H1 (cell line): Measurements from ENCODE around the gene FAM200B.

Experiments used
- EP300 ChIP-seq, 2 experiments: IDR thresholded peaks; 1 replicate in 1 of 2; 2 replicates in 1 of 2; pipeline ENCODE4 v1.6.1; 2011 to 2012; ENCODE audit warnings: low read depth in 2 of 2, low read length in 2 of 2, mild to moderate bottlenecking in 2 of 2, borderline replicate concordance in 1 of 2, inconsistent platforms in 1 of 2, moderate library complexity in 1 of 2
- EZH2 ChIP-seq: fragments of 200-600 bp; sonication (generic); IDR thresholded peaks from 2 replicates; pipeline ENCODE4 v1.7.1; 2012; ENCODE audit warnings: low read depth, mild to moderate bottlenecking, moderate library complexity, low read length, inconsistent platforms; ENCODE audit not compliant: severe bottlenecking
- GABPA ChIP-seq: IDR thresholded peaks from 2 replicates; pipeline ENCODE4 v1.6.1; 2011; ENCODE audit warnings: mild to moderate bottlenecking, low read length, moderate library complexity, borderline replicate concordance; ENCODE audit not compliant: insufficient read depth
- JUND ChIP-seq: IDR thresholded peaks from 2 replicates; pipeline ENCODE4 v1.6.1; 2011; ENCODE audit warnings: mild to moderate bottlenecking, improper control_type of control experiment, low read length
- POLR2AphosphoS5 ChIP-seq: IDR thresholded peaks from 2 replicates; pipeline ENCODE4 v1.6.1; 2011; ENCODE audit warnings: low read depth, low read length
- RAD21 ChIP-seq, 2 experiments: IDR thresholded peaks in 1 of 2; conservative IDR thresholded peaks in 1 of 2; 2 replicates each; pipeline ENCODE4 v1.6.1; 2011; ENCODE audit warnings: low read depth in 2 of 2, low read length in 2 of 2, improper control_type of control experiment in 1 of 2, inconsistent platforms in 1 of 2, mild to moderate bottlenecking in 1 of 2, moderate library complexity in 1 of 2
- SIN3A ChIP-seq, 2 experiments: IDR thresholded peaks in 1 of 2; conservative IDR thresholded peaks in 1 of 2; 2 replicates each; pipeline ENCODE4 v1.6.1; 2011 to 2012; ENCODE audit warnings: low read length in 2 of 2, improper control_type of control experiment in 1 of 2, low read depth in 1 of 2, mild to moderate bottlenecking in 1 of 2
- SIX5 ChIP-seq: IDR thresholded peaks from 2 replicates; pipeline ENCODE4 v1.6.1; 2011; ENCODE audit warnings: mild to moderate bottlenecking, low read depth, low read length
- ZNF274 ChIP-seq: IDR thresholded peaks from 2 replicates; pipeline ENCODE4 v1.7.0; 2012; ENCODE audit warnings: low read length, borderline replicate concordance; ENCODE audit errors: extremely low read depth
- TF ChIP-seq, protein P1 (sequence below), 3 experiments: IDR thresholded peaks; 1 replicate in 2 of 3; 2 replicates in 1 of 3; pipeline versions ENCODE4 v1.5.1 to v1.6.1; 2011; ENCODE audit warnings: low read length in 3 of 3, mild to moderate bottlenecking in 3 of 3, inconsistent platforms in 2 of 3, low read depth in 1 of 3, moderate library complexity in 1 of 3; ENCODE audit not compliant: insufficient read depth in 1 of 3; ENCODE audit errors: control extremely low read depth in 1 of 3

DNA sequence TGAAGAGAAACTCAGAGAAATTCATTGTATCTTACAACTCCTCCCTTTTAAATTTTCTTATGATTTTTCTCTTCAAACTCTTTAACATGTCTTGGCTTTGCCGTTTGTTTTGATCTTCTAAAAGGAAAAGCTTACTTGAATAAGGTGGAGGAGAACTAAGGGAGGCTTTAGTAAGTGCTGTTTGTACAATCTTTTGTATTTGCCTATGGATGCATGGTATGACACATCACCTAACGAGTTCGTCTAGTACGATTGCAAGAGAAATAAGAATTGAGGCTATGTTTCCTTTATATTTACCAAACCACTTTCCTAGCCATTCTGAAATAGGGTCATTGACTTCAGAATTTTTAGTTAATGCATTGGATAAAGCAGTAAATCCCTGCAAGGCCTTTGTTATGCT, 12.8 kb downstream of the FAM200B start:
- TF ChIP-seq POLR2AphosphoS5 (no peak), GABPA (no peak), SIX5 (no peak), JUND (no peak), ZNF274 (no peak), EZH2 (no peak), RAD21 (IDR thresholded peaks at IDR 0.05 in 1 of 2, conservative IDR thresholded peaks at IDR 0.05 in 1 of 2; ENCODE audit: low read depth in 2 of 2, low read length in 2 of 2) (no peak), SIN3A (conservative IDR thresholded peaks at IDR 0.05 in 1 of 2, IDR thresholded peaks at IDR 0.05 in 1 of 2; ENCODE audit: low read depth in 1 of 2, low read length in 2 of 2) (no peak), EP300 (IDR thresholded peaks at IDR 0.05; ENCODE audit: borderline replicate concordance in 1 of 2, low read depth in 2 of 2, low read length in 2 of 2) (no peak)
- TF ChIP-seq, protein P1, sequence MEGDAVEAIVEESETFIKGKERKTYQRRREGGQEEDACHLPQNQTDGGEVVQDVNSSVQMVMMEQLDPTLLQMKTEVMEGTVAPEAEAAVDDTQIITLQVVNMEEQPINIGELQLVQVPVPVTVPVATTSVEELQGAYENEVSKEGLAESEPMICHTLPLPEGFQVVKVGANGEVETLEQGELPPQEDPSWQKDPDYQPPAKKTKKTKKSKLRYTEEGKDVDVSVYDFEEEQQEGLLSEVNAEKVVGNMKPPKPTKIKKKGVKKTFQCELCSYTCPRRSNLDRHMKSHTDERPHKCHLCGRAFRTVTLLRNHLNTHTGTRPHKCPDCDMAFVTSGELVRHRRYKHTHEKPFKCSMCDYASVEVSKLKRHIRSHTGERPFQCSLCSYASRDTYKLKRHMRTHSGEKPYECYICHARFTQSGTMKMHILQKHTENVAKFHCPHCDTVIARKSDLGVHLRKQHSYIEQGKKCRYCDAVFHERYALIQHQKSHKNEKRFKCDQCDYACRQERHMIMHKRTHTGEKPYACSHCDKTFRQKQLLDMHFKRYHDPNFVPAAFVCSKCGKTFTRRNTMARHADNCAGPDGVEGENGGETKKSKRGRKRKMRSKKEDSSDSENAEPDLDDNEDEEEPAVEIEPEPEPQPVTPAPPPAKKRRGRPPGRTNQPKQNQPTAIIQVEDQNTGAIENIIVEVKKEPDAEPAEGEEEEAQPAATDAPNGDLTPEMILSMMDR (IDR thresholded peaks at IDR 0.05; ENCODE audit: control extremely low read depth in 1 of 3, insufficient read depth in 1 of 3, low read depth in 1 of 3, low read length in 3 of 3), result no peak
